ENCODE measurements around the gene ACCSL. TPM values are rescaled to one million over a fixed set of nuclear protein-coding genes. Genes with fewer than 3 reads are reported as not detected.

The ACCSL gene
- polyA plus RNA-seq, 1 experiment: not detected

DNA sequence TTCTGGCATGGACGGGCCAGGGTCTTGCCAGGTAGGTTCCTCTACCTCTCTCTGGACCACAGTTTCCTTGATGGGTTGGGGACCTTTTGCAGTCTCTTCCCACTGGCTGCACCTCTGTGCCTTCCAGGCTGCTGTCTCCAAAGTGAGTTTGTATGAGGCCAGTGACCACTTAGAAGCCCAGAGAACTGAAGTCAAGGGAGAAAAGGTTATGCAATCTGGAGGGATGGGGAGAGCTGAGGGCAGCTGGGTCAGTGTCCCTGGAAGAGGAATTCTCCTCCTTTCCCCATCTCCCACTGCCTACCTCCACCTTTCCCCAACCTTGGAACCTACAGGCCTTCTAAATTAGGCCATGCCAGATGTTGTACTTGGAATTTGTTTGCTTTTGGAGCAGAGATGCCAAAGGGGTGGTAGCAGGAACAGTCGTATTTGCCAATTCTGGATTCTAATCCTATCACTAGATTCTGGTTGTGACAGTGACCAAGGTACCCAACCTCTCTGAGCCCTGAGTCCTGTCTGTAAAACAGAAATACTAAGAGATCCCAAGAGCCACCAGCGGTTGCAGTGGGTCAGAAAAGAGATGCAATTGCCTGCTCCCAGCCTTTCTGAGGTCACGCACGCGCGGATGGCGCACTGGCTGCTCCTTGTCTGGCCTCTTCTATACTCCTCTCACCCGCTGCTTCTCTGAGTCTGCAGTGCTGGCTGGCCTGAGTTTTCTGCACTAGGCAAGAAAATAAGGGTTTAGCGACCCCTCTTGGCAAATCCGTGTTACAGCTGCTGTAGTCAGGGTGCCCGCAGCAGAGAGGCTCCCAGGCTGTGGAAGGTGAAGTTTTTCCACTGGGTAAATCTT lies 10.7 kb upstream of the ACCSL start:
- ChIA-PET POLR2A (interaction anchor here (0.6 kb wide), 1 partner anchor 204 kb away, joined by 7 read pairs; no protein-coding TSS in a partner anchor), CTCF (interaction anchor here (0.6 to 13.8 kb wide), 20 partner anchors 9 to 213 kb away, joined by 3 to 162 read pairs (median 4); no protein-coding TSS in a partner anchor)
- H3K4me3 ChIP-seq (ENCODE audit: low read depth, low read length): no peak overlapping the region

DNA sequence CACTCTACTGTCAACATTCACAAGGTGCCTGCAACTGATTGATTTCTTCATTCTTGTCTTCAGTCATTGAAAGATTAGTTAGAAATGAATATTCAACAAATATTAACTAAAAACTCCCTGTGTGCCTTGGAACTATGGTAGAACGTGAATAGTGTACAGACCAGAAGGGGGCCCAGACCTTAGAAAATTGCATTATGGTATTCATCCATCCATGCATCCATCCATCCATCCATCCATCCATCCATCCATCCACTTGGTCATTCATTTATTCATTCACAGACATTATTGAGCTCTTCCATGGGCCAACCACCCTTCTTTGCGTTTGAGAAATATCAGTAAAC lies 10.2 kb upstream of the ACCSL start:
- POLR2A ChIA-PET: no interaction called here
- Histone ChIP-seq H3K36me3 (ENCODE audit: control insufficient read depth, insufficient read depth, low read length) (no peaks in the 10 kb centered on the region), H3K4me3 (ENCODE audit: low read depth, low read length) (no peak overlapping the region), H3K27me3 (ENCODE audit: control insufficient read depth, insufficient read depth, low read length) (peaks cover 1% of the 10 kb centered on the region)
- CTCF ChIA-PET: interaction anchor here (0.6 to 13.8 kb wide), 21 partner anchors 9 to 213 kb away, joined by 3 to 162 read pairs (median 4); no protein-coding TSS in a partner anchor
- DNase-seq (ENCODE audit: low read depth): no peak
- TF ChIP-seq CTCF (IDR thresholded peaks at IDR 0.05; ENCODE audit: insufficient read depth, low read depth, low read length): no peak

More for the DNA sequence above, 10.7 kb upstream of the ACCSL start:
- H3K27me3 ChIP-seq (ENCODE audit: control insufficient read depth, insufficient read depth, low read length): peaks cover 1% of the 10 kb centered on the region
- no peak for DNase-seq (ENCODE audit: low read depth)
- H3K36me3 ChIP-seq (ENCODE audit: control insufficient read depth, insufficient read depth, low read length): no peaks in the 10 kb centered on the region
- TF ChIP-seq CTCF (IDR thresholded peaks at IDR 0.05; ENCODE audit: insufficient read depth, low read depth, low read length): peak; percentile 89

DNA sequence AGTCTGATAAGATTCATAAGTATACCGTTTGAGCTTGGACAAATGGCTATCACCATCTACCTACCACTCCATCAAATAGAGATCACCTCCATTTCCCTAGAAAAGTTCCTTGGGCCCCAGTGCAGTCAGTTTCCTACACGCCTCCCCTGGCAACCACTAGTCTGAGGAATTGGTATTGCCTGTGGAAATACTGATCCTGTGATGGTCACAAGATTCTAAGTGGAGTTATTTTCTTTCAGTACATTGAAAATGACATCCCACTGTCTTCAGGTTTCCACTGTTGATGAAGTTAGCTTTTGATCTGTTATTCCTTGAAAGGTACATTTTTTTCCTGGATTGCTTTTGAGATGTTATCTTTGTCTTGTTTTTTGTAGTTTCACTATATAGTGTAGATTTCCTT lies 4.6 kb upstream of the ACCSL start:
- H3K27me3 ChIP-seq (ENCODE audit: control insufficient read depth, insufficient read depth, low read length): peaks cover 4% of the 10 kb centered on the region
- ChIA-PET POLR2A (no interaction called here), CTCF (interaction anchor here (1.0 to 13.8 kb wide), 3 partner anchors 14 to 153 kb away, joined by 4 to 162 read pairs (median 5); no protein-coding TSS in a partner anchor)
- DNase-seq (ENCODE audit: low read depth): no peak
- no peak overlapping the region for H3K4me3 ChIP-seq (ENCODE audit: low read depth, low read length)
- no peak for TF ChIP-seq CTCF (IDR thresholded peaks at IDR 0.05; ENCODE audit: insufficient read depth, low read depth, low read length)
- no peaks in the 10 kb centered on the region for H3K36me3 ChIP-seq (ENCODE audit: control insufficient read depth, insufficient read depth, low read length)

DNA sequence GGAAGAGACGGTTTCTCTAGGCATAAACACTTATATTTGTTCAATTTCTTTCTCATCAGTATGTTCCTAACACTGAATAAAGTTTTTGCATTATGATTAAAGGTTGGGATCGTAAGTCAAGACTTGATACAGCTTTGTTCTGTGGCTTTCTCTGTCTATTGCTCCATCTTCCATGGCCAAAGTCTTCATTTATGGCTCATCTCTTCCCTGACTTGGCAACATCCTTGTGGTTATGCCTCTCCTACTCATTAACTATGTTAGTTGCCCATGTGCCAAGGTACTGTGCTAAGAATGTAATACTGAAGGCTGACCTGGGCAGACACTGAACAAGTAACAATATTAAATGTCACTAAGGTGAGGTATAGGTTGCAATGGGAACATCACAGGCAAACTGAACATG lies 1.6 kb upstream of the ACCSL start:
- H3K36me3 ChIP-seq (ENCODE audit: control insufficient read depth, insufficient read depth, low read length): no peaks in the 10 kb centered on the region
- TF ChIP-seq CTCF (IDR thresholded peaks at IDR 0.05; ENCODE audit: insufficient read depth, low read depth, low read length): no peak
- H3K4me3 ChIP-seq (ENCODE audit: low read depth, low read length): no peak overlapping the region
- ChIA-PET CTCF (interaction anchor here (2.7 to 13.8 kb wide), 2 partner anchors 9 to 156 kb away, joined by 8 to 162 read pairs; no protein-coding TSS in a partner anchor), POLR2A (no interaction called here)
- peaks cover 3% of the 10 kb centered on the region; the same call in 1 of the 2 replicates for H3K27me3 ChIP-seq (ENCODE audit: control insufficient read depth, insufficient read depth, low read length)
- no peak for DNase-seq (ENCODE audit: low read depth)

DNA sequence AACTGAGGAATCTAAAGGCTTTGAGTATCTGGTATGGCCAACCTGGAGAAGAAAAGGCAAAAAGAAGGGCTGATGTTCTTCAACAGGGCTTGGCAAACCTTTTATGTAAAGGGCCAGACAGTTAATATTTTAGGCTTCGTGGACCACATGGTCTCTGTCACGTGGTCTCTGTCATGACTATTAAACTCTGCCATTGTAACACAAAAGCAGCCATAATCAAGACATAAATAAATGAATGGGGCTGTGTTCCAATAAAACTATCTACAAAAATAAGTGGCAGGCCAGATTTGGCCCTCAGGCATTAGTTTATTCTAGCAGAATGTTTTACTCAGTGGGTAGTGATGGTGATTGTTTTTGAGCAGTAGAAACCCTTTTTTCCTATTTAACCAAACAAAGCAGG lies 483 bp upstream of the ACCSL start:
- CTCF ChIA-PET: interaction anchor here (2.7 kb wide), 1 partner anchor 10 kb away, joined by 8 read pairs; no protein-coding TSS in a partner anchor
- H3K27me3 ChIP-seq (ENCODE audit: control insufficient read depth, insufficient read depth, low read length): peaks cover 4% of the 10 kb centered on the region
- H3K4me3 ChIP-seq (ENCODE audit: low read depth, low read length): no peak overlapping the region
- POLR2A ChIA-PET: no interaction called here
- DNase-seq (ENCODE audit: low read depth): no peak
- H3K36me3 ChIP-seq (ENCODE audit: control insufficient read depth, insufficient read depth, low read length): no peaks in the 10 kb centered on the region
- TF ChIP-seq CTCF (IDR thresholded peaks at IDR 0.05; ENCODE audit: insufficient read depth, low read depth, low read length): no peak
